Kidney (tissue), 14 donors: ENCODE results near the gene CACNB3. TPM values are rescaled to one million over a fixed set of nuclear protein-coding genes. Genes with fewer than 3 reads are reported as not detected.
"Not testable (repeated sequence)": the region's sequence is repeated elsewhere in the genome, so short reads cannot be mapped to it uniquely, and the experiment has no call there.

Experiments
- DNase-seq, 5 donors: peaks; one replicate each; pipeline ENCODE4 v3.0.0-alpha.2; 2013 to 2020
- FAIRE-seq: peaks from 2 replicates; lab custom pipeline; 2012; peaks lifted over from hg19 to GRCh38; lab: Jason Lieb, UNC
- H3K27ac ChIP-seq, 2 donors: one replicate each; pipeline ENCODE4 v1.7.0; 2013; ENCODE audit warnings: low read depth in 2 of 2, low read length in 2 of 2, inconsistent platforms in 1 of 2
- H3K27me3 ChIP-seq: one replicate; pipeline ENCODE4 v1.7.1; 2013; ENCODE audit warnings: low read length, inconsistent platforms; ENCODE audit not compliant: control insufficient read depth, insufficient read depth
- H3K36me3 ChIP-seq, 3 donors: one replicate each; pipeline versions ENCODE4 v1.7.0 to v1.7.1; 2013; ENCODE audit warnings: low read length in 3 of 3, control low read depth in 1 of 3, inconsistent platforms in 1 of 3; ENCODE audit not compliant: insufficient read depth in 3 of 3, control insufficient read depth in 2 of 3
- H3K4me1 ChIP-seq, 3 donors: one replicate each; pipeline versions ENCODE4 v1.7.0 to v1.7.1; 2013; ENCODE audit warnings: low read length in 3 of 3, inconsistent platforms in 1 of 3, low read depth in 1 of 3; ENCODE audit not compliant: control insufficient read depth in 2 of 3, insufficient read depth in 2 of 3
- H3K4me3 ChIP-seq, 3 donors: one replicate each; pipeline versions ENCODE4 v1.7.0 to v1.8.1; 2013; ENCODE audit warnings: low read length in 3 of 3, control low read depth in 1 of 3, inconsistent platforms in 1 of 3
- H3K9ac ChIP-seq, 3 donors: one replicate each; pipeline versions ENCODE4 v1.7.0 to v1.7.1; 2013; ENCODE audit warnings: low read length in 3 of 3, control low read depth in 1 of 3, inconsistent platforms in 1 of 3
- H3K9me3 ChIP-seq, 3 donors: one replicate each; pipeline versions ENCODE4 v1.7.0 to v1.7.1; 2013; ENCODE audit warnings: low read length in 3 of 3, control low read depth in 1 of 3, inconsistent platforms in 1 of 3; ENCODE audit not compliant: control insufficient read depth in 2 of 3, insufficient read depth in 1 of 3
- intact Hi-C: fragments of 100-400 bp; cut with DNase I; formaldehyde crosslinking; loops from one replicate; pipeline ENCODE4 v1.11.1; 2022
- microRNA-seq: library from miRNA; unstranded; fragments of <30 nt; microRNA quantifications from one replicate; pipeline ENCODE4 v1.2.0, GENCODE V29; 2020
- polyA plus RNA-seq: library from polyadenylated mRNA; stranded (reverse); fragments of 350-450 nt; fragmentation: Illumina TruSeq; extraction: RNeasy Lipid Tissue Mini Kit (QIAGEN cat#74804); gene quantifications from one replicate; pipeline ENCODE4 v1.2.3, GENCODE V29; 2014; ENCODE audit warnings: low read depth, low replicate concordance; ENCODE audit not compliant: insufficient read depth
- total RNA-seq: library from RNA; stranded (reverse); fragmentation: NEBNext Ultra II Directional; extraction: Animal tissue kit (Norgen Biotek cat#: 25700); gene quantifications from one replicate; pipeline ENCODE4 v1.2.1, GENCODE V29; 2021
- TF ChIP-seq, protein P1 (sequence below): IDR thresholded peaks from 3 replicates; pipeline ENCODE4 v1.5.1; 2012; ENCODE audit warnings: mild to moderate bottlenecking, moderate library complexity, borderline replicate concordance; ENCODE audit not compliant: insufficient read depth; ENCODE audit errors: extremely low read depth
- donor health status: control.
- donor health status: control.
- donor health status: control.
- donor health status: control.
- donor health status: control.
- donor health status: DM: yes; HTN: yes; CAD: no.
- donor health status: Normal renal cell carcinoma (clear cell type).

Gene CACNB3
- total and polyA plus RNA-seq, 2 donors from 2014 or later = 17.9 to 19.6 TPM

DNA sequence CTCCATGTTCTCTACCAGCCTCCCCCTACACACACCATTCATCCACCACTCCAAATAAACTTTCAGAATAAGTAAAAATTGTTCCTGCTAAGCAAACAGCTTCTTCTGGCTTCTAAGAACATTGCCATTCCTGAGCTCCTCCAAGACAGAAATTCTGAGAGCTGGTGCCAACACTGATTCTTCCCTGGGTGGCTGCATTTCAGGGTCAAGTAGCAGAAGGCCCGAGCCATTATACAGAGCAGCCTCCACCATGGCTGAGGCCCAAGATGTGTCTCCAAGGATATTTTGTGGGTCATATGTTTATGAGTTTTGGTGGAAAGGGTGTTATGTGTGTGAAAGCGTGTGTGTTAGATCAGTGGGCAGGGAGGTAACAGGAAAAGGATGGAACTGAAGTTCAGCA lies 50.9 kb downstream of the CACNB3 start:
- intact Hi-C loops = no loop called here
- no peak for FAIRE-seq

DNA sequence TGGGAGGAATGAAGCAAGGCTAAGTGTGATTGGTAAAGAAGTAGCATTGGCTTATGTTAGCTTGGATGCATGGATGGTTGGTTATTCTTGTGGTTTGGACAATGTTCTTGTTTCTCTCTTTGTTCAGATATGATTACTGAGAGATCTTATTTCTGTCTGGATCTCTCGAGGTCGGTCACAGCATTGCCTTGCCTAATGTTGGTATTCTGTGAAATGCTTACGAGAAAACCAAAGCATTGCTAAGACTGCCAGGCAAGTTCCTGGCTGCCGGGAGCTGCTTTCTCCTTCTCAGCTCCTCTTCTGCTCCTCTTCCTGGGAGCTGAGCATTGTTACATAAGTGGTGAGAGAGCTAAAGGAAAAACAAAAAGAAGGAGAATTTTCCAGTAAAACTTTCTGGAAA lies 54.8 kb downstream of the CACNB3 start:
- H3K9me3 ChIP-seq = no peaks in the 10 kb centered on the region
- DNase-seq (no peak), FAIRE-seq (no peak)
- no peak overlapping the region for H3K9ac ChIP-seq
- no peak overlapping the region for H3K4me3 ChIP-seq
- no peaks in the 10 kb centered on the region for H3K27me3 ChIP-seq
- TF ChIP-seq, protein P1, sequence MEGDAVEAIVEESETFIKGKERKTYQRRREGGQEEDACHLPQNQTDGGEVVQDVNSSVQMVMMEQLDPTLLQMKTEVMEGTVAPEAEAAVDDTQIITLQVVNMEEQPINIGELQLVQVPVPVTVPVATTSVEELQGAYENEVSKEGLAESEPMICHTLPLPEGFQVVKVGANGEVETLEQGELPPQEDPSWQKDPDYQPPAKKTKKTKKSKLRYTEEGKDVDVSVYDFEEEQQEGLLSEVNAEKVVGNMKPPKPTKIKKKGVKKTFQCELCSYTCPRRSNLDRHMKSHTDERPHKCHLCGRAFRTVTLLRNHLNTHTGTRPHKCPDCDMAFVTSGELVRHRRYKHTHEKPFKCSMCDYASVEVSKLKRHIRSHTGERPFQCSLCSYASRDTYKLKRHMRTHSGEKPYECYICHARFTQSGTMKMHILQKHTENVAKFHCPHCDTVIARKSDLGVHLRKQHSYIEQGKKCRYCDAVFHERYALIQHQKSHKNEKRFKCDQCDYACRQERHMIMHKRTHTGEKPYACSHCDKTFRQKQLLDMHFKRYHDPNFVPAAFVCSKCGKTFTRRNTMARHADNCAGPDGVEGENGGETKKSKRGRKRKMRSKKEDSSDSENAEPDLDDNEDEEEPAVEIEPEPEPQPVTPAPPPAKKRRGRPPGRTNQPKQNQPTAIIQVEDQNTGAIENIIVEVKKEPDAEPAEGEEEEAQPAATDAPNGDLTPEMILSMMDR = no peak
- H3K4me1 ChIP-seq = no peaks in the 10 kb centered on the region
- no peaks in the 10 kb centered on the region for H3K36me3 ChIP-seq
- H3K27ac ChIP-seq = no peak overlapping the region
- intact Hi-C loops = no loop called here

More for the DNA sequence above, 50.9 kb downstream of the CACNB3 start:
- no peak overlapping the region for H3K27ac ChIP-seq
- TF ChIP-seq, protein P1 = no peak
- H3K27me3 ChIP-seq = no peaks in the 10 kb centered on the region
- no peak for DNase-seq
- H3K4me1 ChIP-seq = peaks cover 0 to 9% (median 7%) of the 10 kb centered on the region in 3 donors
- H3K9me3 ChIP-seq = no peaks in the 10 kb centered on the region
- no peak overlapping the region for H3K4me3 ChIP-seq
- no peaks in the 10 kb centered on the region for H3K36me3 ChIP-seq
- H3K9ac ChIP-seq = no peak overlapping the region

DNA sequence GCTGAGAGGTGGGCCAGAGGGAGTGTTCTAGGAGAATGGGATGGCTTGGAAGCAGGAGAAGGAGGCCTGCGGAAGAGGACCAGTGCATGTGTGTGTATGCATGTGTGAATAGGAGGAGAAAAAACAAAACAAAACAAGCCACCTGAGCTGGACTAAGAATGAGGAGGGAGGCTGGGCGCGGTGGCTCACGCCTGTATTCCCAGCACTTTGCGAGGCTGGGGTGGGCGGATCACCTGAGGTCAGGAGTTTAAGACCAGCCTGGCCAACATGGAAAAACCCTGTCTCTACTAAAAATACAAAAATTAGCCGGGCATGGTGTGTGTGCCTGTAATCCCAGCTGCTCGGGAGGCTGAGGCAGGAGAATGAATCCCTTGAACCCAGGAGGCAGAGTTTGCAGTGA lies 55.2 kb downstream of the CACNB3 start:
- H3K4me3 ChIP-seq, intact Hi-C loops, H3K27me3 ChIP-seq, H3K4me1 ChIP-seq, FAIRE-seq, DNase-seq, H3K27ac ChIP-seq, H3K36me3 ChIP-seq, H3K9ac ChIP-seq, H3K9me3 ChIP-seq: not testable (repeated sequence)

DNA sequence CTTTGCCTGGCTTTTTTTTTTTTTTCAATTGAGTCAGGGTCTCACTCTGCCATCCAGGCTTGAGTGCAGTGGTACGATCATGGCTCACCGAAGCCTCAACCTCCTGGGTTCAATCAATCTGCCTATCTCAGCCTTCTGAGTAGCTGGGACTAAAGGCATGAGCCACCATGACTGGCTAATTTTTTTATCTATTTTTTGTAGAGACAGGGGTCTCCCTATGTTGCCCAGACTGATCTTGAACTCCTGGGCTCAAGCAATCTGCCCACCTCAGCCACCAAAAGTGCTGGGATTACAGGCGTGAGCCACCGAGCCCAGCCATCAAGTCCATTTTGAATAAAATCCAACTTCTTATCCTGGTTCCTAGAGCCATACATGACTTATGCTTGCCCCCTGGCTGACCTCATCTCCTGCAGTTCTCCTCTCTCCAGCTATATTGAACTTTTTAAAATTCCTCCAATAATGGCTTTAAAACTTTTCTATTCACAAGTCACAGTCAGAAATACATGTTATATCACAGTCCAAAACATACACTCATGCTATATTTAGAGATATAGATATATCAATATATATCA lies 57.7 kb downstream of the CACNB3 start:
- Histone ChIP-seq H3K27me3 (no peaks in the 10 kb centered on the region), H3K36me3 (no peaks in the 10 kb centered on the region), H3K4me3 (no peak overlapping the region), H3K27ac (no peak overlapping the region), H3K9ac (no peak overlapping the region), H3K4me1 (no peaks in the 10 kb centered on the region), H3K9me3 (no peaks in the 10 kb centered on the region)
- intact Hi-C loops = no loop called here
- TF ChIP-seq, protein P1 = no peak
- FAIRE-seq = no peak
- DNase-seq = no peak

Small RNA genes within 50 kb of the gene (microRNA-seq; reads per million reads assigned to microRNA genes)
- not detected for gene MIR4701

Other genes starting within 250 kb of the CACNB3 start
- not detected for gene LALBA, start 248.4 kb upstream of the CACNB3 start, total RNA-seq
- not detected for gene LALBA, start 248.4 kb upstream of the CACNB3 start, polyA plus RNA-seq
- gene KANSL2, start 136.3 kb upstream of the CACNB3 start, total RNA-seq = 32.2 TPM
- gene KANSL2, start 136.3 kb upstream of the CACNB3 start, polyA plus RNA-seq = 24.6 TPM
- 39.4 TPM for gene CCNT1, start 101.8 kb upstream of the CACNB3 start, total RNA-seq
- gene CCNT1, start 101.8 kb upstream of the CACNB3 start, polyA plus RNA-seq = 4.1 TPM
- 66.9 TPM for gene ADCY6, start 29.4 kb upstream of the CACNB3 start, total RNA-seq
- 27.3 TPM for gene ADCY6, start 29.4 kb upstream of the CACNB3 start, polyA plus RNA-seq
- gene DDX23, start 33.7 kb downstream of the CACNB3 start, total RNA-seq = 65.5 TPM
- 31.9 TPM for gene DDX23, start 33.7 kb downstream of the CACNB3 start, polyA plus RNA-seq
- gene RND1, start 47.4 kb downstream of the CACNB3 start, total RNA-seq = 1.0 TPM
- gene RND1, start 47.4 kb downstream of the CACNB3 start, polyA plus RNA-seq = 2.2 TPM
- gene FKBP11, start 107.0 kb downstream of the CACNB3 start, total RNA-seq = 35.3 TPM
- gene FKBP11, start 107.0 kb downstream of the CACNB3 start, polyA plus RNA-seq = 20.1 TPM
- gene ARF3, start 139.0 kb downstream of the CACNB3 start, total RNA-seq = 229 TPM
- 111 TPM for gene ARF3, start 139.0 kb downstream of the CACNB3 start, polyA plus RNA-seq
- gene WNT10B, start 153.2 kb downstream of the CACNB3 start, total RNA-seq = 1.9 TPM
- not detected for gene WNT10B, start 153.2 kb downstream of the CACNB3 start, polyA plus RNA-seq
- not detected for gene WNT1, start 159.8 kb downstream of the CACNB3 start, total RNA-seq
- not detected for gene WNT1, start 159.8 kb downstream of the CACNB3 start, polyA plus RNA-seq
- not detected for gene DDN, start 180.9 kb downstream of the CACNB3 start, total RNA-seq
- gene DDN, start 180.9 kb downstream of the CACNB3 start, polyA plus RNA-seq = 27.0 TPM
- 57.1 TPM for gene PRKAG1, start 200.3 kb downstream of the CACNB3 start, total RNA-seq
- 58.4 TPM for gene PRKAG1, start 200.3 kb downstream of the CACNB3 start, polyA plus RNA-seq
- 89.9 TPM for gene KMT2D, start 242.3 kb downstream of the CACNB3 start, total RNA-seq
- gene KMT2D, start 242.3 kb downstream of the CACNB3 start, polyA plus RNA-seq = 5.0 TPM